ENCODE results near the gene ZCCHC10.
"Not testable (repeated sequence)": the region's sequence is repeated elsewhere in the genome, so short reads cannot be mapped to it uniquely, and the experiment has no call there.

Gene ZCCHC10

DNA sequence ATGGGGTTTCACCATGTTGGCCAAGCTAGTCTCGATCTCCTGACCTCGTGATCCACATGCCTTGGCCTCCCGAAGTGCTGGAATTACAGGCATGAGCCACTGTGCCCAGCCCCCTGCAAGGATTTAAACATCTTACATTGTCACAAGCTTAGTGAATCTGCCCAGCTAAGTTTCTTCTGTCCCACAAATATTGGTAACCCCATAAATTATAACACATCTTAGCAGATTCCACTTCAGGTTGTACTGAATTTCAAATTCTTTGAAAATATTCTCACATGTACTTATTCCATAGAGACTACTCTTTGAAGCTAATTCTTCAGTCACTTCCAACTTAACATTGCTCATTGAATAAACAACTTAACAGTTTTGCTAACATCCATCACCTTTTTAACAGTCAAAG lies 49.5 kb downstream of the ZCCHC10 start:
- no peak overlapping the region for H3K4me3 ChIP-seq (ENCODE audit: low read depth, low read length)
- TF ChIP-seq, protein P1, sequence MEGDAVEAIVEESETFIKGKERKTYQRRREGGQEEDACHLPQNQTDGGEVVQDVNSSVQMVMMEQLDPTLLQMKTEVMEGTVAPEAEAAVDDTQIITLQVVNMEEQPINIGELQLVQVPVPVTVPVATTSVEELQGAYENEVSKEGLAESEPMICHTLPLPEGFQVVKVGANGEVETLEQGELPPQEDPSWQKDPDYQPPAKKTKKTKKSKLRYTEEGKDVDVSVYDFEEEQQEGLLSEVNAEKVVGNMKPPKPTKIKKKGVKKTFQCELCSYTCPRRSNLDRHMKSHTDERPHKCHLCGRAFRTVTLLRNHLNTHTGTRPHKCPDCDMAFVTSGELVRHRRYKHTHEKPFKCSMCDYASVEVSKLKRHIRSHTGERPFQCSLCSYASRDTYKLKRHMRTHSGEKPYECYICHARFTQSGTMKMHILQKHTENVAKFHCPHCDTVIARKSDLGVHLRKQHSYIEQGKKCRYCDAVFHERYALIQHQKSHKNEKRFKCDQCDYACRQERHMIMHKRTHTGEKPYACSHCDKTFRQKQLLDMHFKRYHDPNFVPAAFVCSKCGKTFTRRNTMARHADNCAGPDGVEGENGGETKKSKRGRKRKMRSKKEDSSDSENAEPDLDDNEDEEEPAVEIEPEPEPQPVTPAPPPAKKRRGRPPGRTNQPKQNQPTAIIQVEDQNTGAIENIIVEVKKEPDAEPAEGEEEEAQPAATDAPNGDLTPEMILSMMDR (IDR thresholded peaks at IDR 0.05; ENCODE audit: low read depth, low read length, missing control alignments), result no peak
- no peak for DNase-seq (ENCODE audit: low read depth)

DNA sequence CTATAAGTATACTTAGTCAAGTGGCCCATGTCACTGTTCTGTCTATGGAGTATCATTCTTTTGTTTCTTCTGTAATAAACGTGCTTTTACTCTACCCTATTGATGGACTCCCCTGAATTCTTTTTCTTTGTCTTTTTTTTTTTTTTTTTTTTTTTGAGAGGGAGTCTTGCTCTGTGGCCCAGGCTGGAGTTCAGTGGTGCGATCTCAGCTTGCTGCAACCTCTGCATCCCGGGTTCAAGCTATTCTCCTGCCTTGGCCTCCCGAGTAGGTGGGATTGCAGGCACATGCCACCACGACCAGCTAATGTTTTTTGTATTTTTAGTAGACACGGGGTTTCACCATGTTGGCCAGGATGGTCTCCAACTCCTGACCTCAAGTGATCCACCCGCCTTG lies 53.9 kb downstream of the ZCCHC10 start:
- H3K4me3 ChIP-seq (ENCODE audit: low read depth, low read length); DNase-seq (ENCODE audit: low read depth): not testable (repeated sequence)

DNA sequence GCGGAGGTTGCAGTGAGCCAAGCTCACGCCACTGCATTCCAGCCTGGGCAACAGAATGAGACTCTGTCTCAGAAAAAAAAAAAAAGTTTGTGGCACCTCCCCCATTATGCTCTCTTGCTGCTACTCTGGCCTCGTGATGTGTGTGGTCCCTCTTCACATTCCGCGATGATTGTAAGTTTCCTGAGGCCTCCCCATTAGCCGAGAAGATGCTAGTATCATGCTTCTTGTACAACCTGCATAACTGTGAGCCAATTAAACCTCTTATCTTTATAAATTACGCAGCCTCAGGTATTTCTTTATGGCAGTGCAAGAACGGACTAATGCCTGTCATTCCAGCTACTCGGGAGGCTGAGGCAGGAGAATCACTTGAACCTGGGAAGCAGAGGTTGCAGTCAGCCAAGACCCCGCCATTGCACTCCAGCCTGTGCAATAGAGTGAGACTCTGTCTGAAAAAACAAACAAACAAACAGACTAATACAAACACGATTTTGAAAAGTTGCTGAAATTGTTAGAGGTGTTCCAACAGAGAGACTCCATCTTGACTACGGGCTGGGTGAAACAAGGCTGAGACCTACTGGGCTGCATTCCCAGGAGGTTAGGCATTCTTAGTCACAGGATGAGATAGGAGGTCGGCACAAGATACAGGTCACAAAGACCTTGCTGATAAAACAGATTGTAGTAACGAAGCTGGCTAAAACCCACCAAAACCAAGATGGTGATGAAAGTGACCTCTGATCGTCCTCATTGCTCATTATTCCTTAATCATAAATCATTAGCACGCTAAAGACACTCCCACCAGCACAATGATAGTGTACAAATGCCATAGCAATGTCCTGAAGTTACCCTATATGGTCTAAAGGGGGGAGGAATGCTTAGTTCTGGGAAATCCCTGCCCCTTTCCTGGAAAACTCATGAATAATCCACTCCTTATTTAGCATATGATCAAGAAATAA lies 54.6 kb downstream of the ZCCHC10 start:
- no peak overlapping the region for H3K4me3 ChIP-seq (ENCODE audit: low read depth, low read length)
- TF ChIP-seq, protein P1 (IDR thresholded peaks at IDR 0.05; ENCODE audit: low read depth, low read length, missing control alignments), result no peak
- DNase-seq (ENCODE audit: low read depth), result no peak

DNA sequence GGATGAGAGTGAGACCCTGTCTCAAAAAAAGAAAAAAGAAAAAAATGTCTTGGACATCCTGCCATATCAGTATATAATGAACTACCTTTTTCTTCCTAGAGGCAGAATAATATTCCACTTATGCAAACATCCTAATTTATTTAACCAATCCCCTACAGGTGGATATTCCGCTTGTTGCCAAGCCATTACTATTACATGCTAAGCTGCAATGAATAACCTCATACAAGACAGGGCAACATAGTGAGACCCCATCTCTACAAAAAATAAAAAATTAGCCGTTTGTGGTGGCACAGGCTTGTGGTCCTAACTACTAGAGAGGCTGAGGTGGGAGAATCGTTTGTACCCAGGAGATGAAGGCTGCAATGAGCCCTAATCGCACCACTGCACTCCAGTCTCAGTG lies 61.2 kb downstream of the ZCCHC10 start:
- no peak for DNase-seq (ENCODE audit: low read depth)
- H3K4me3 ChIP-seq (ENCODE audit: low read depth, low read length), result no peak overlapping the region
- TF ChIP-seq, protein P1 (IDR thresholded peaks at IDR 0.05; ENCODE audit: low read depth, low read length, missing control alignments), result no peak

DNA sequence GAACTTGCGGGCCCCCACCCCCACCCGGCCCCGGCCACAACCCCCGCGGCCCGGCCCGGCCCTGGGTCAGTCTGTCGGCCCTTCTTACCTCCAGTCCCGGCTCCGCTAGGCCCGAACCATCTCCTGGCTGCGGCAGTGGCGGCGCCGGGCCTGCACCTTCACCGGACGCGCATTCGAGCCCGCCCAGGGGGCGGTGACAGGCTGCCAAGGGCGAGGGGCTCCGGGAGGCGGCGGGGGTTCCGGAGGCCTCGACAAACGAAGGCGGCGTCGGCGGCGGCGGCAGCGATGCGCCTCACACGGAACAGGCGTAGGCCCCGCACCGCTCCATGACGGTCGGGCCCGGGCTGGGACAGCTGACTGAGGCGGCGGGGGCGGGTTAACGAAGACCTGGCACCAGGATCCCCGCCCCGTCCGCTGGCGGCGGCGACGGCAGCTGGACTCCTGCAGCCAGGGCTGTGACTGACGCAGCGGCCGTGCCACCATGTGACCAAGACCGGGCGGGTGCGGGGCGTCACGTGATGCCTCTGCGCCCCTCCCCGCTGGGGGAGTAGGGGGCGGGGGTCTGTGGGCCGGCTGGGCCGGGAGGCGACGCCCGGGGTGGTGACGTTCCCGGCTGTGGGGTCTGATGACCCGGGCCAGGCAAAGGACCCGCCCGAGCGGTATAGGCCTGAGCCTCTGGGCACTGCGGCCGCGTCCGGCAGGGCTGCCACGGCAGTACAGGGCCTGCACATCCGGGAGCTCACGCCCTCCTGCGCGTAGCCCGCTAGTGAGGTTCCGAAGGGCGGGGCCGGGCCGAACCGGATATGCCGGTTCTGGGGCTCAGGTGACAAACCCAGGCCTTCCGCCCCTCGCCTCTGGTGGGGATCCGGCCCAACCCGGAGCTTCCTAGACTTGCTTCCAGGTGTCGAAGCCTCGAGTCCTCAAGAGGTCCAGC lies 62.9 kb downstream of the ZCCHC10 start, which contains the start of gene AFF4:
Gene AFF4, minus strand, starts transcription at position 464 of the 934 bp plus-strand sequence. CDS start 26,445 bp downstream, outside the sequence.
- TF ChIP-seq, protein P1 (IDR thresholded peaks at IDR 0.05; ENCODE audit: low read depth, low read length, missing control alignments), result no peak
- peak; percentile 78 for DNase-seq (ENCODE audit: low read depth)
- H3K4me3 ChIP-seq (ENCODE audit: low read depth, low read length), result peak within 1 kb of the TSS; percentile 77

DNA sequence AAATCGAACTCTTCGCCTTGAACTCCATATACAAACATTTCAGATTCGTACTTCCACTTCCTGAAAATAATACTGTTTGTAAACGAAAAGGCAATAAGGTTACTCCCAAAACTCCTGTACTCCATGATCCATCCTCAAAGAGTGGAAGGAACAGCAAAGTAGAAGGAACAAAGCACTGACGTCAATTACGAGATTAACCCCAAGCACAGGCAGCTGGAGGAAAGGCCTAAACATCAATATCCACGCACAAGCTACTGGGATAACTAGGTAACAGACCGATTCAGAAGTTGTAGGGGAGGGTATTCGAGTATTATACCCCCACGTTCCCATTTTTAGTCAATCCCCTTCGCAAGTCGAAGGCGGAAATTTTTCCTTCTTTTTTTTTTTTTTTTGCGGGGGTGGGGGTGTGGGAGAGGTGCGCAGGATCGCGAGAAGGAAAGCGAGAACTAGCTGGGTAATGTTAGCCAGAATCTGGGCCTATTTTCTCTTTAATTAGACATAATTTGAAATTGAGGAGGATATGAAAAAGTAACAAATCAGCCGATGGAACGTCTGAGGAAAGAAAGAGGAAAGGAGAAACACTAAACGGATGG lies 63.8 kb downstream of the ZCCHC10 start:
- no peak for DNase-seq (ENCODE audit: low read depth)
- TF ChIP-seq, protein P1 (IDR thresholded peaks at IDR 0.05; ENCODE audit: low read depth, low read length, missing control alignments), result no peak
- peak overlapping the region; percentile 77 for H3K4me3 ChIP-seq (ENCODE audit: low read depth, low read length)

All from GM12864 (cell line).